ENCODE results near the gene SV2B.

GRCh38 chr15:91252756-91253155 lies 152.7 kb downstream of the SV2B start:
- TF ChIP-seq CTCF (IDR thresholded peaks at IDR 0.05) (no peak), POLR2A (IDR thresholded peaks at IDR 0.05) (no peak), POLR2AphosphoS5 (IDR thresholded peaks at IDR 0.05) (no peak), EP300 (IDR thresholded peaks at IDR 0.05) (no peak)
